ENCODE data around the gene SMIM33.

The SMIM33 gene

DNA sequence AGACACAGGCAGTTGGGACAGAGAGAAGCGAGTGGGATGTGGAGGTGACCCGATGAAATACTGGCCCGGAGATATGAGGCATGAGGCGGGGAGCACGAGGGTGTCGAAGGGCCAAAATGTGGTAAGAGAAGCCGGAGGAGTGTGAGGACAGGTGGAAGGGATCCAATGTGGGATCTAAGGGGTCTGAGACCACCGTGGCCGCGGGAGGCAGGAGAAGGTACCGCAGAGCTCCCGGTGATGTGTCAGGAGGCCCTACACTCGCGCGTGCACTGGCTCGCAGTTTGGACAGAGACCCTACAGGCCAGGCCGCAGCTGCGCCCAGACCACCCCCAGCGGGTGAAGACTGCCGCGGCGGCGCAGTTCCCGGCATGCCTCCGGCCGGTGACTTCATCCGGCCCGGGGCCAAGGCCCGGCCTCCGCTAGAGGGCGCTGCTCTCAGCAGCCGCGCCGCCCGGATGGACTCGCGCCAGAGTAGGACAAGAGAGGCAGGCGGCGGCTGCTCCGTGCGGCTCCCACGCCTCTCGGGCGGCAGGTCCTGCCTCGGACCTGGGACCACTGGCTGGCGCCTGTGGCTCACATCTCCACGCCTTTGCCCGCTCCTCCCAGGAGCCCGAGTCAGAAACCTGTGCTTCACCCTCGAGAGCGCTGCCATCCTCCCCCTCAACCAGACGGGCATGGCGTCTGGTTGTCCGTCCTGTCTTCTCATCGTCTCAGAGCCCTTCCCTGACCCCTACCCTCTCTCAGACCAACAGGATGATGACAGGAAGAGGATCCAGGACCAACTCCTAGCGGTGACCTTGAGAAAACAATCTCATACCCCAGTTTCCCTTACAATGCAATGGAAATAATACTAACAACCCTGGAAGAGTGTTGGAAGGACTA is 47.1 kb downstream of the SMIM33 start:
- ATAC-seq = peak; percentile 89
- no peak for TF ChIP-seq BACH2 (CRISPR knock-in tag; IDR thresholded peaks at IDR 0.05; ENCODE audit: borderline replicate concordance)
- TF ChIP-seq, protein P1, sequence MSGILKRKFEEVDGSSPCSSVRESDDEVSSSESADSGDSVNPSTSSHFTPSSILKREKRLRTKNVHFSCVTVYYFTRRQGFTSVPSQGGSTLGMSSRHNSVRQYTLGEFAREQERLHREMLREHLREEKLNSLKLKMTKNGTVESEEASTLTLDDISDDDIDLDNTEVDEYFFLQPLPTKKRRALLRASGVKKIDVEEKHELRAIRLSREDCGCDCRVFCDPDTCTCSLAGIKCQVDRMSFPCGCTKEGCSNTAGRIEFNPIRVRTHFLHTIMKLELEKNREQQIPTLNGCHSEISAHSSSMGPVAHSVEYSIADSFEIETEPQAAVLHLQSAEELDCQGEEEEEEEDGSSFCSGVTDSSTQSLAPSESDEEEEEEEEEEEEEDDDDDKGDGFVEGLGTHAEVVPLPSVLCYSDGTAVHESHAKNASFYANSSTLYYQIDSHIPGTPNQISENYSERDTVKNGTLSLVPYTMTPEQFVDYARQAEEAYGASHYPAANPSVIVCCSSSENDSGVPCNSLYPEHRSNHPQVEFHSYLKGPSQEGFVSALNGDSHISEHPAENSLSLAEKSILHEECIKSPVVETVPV (CRISPR knock-in tag; IDR thresholded peaks at IDR 0.05) = no peak
- TF ChIP-seq SNAI2 (CRISPR knock-in tag; IDR thresholded peaks at IDR 0.05) = peak; percentile 51; the same call in 1 of the 2 replicates
- TF ChIP-seq ESRRG (CRISPR knock-in tag; IDR thresholded peaks at IDR 0.05) = 0 out of 2 replicates have a peak, but pooled peaks have one; percentile 35
- TF ChIP-seq ZNF70 (CRISPR knock-in tag; IDR thresholded peaks at IDR 0.05) = 0 out of 2 replicates have a peak, but pooled peaks have one; percentile 15
- TF ChIP-seq, protein P2, sequence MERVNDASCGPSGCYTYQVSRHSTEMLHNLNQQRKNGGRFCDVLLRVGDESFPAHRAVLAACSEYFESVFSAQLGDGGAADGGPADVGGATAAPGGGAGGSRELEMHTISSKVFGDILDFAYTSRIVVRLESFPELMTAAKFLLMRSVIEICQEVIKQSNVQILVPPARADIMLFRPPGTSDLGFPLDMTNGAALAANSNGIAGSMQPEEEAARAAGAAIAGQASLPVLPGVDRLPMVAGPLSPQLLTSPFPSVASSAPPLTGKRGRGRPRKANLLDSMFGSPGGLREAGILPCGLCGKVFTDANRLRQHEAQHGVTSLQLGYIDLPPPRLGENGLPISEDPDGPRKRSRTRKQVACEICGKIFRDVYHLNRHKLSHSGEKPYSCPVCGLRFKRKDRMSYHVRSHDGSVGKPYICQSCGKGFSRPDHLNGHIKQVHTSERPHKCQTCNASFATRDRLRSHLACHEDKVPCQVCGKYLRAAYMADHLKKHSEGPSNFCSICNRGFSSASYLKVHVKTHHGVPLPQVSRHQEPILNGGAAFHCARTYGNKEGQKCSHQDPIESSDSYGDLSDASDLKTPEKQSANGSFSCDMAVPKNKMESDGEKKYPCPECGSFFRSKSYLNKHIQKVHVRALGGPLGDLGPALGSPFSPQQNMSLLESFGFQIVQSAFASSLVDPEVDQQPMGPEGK (CRISPR knock-in tag; IDR thresholded peaks at IDR 0.05; ENCODE audit: borderline replicate concordance) = no peak
- TF ChIP-seq, protein P3, sequence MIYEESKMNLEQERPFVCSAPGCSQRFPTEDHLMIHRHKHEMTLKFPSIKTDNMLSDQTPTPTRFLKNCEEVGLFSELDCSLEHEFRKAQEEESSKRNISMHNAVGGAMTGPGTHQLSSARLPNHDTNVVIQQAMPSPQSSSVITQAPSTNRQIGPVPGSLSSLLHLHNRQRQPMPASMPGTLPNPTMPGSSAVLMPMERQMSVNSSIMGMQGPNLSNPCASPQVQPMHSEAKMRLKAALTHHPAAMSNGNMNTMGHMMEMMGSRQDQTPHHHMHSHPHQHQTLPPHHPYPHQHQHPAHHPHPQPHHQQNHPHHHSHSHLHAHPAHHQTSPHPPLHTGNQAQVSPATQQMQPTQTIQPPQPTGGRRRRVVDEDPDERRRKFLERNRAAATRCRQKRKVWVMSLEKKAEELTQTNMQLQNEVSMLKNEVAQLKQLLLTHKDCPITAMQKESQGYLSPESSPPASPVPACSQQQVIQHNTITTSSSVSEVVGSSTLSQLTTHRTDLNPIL (CRISPR knock-in tag; IDR thresholded peaks at IDR 0.05; ENCODE audit: low read depth) = no peak
- 0 out of 2 replicates have a peak, but pooled peaks have one; percentile 42 for TF ChIP-seq CSDC2 (CRISPR knock-in tag; IDR thresholded peaks at IDR 0.05)
- TF ChIP-seq GLIS3 (CRISPR knock-in tag; IDR thresholded peaks at IDR 0.05) = no peak
- 0 out of 2 replicates have a peak, but pooled peaks have one; percentile 39 for TF ChIP-seq ZNF565 (CRISPR knock-in tag; conservative IDR thresholded peaks at IDR 0.05; ENCODE audit: low read depth)
- TF ChIP-seq OSR1 (CRISPR knock-in tag; IDR thresholded peaks at IDR 0.05) = no peak
- TF ChIP-seq, protein P4, sequence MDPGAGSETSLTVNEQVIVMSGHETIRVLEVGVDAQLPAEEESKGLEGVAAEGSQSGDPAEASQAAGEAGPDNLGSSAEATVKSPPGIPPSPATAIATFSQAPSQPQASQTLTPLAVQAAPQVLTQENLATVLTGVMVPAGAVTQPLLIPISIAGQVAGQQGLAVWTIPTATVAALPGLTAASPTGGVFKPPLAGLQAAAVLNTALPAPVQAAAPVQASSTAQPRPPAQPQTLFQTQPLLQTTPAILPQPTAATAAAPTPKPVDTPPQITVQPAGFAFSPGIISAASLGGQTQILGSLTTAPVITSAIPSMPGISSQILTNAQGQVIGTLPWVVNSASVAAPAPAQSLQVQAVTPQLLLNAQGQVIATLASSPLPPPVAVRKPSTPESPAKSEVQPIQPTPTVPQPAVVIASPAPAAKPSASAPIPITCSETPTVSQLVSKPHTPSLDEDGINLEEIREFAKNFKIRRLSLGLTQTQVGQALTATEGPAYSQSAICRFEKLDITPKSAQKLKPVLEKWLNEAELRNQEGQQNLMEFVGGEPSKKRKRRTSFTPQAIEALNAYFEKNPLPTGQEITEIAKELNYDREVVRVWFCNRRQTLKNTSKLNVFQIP (CRISPR knock-in tag; IDR thresholded peaks at IDR 0.05; ENCODE audit: borderline replicate concordance, low read depth) = no peak
- no peak for TF ChIP-seq TOX (CRISPR knock-in tag; IDR thresholded peaks at IDR 0.05; ENCODE audit: borderline replicate concordance)
- TF ChIP-seq RARB (CRISPR knock-in tag; IDR thresholded peaks at IDR 0.05) = no peak
- TF ChIP-seq, protein P5, sequence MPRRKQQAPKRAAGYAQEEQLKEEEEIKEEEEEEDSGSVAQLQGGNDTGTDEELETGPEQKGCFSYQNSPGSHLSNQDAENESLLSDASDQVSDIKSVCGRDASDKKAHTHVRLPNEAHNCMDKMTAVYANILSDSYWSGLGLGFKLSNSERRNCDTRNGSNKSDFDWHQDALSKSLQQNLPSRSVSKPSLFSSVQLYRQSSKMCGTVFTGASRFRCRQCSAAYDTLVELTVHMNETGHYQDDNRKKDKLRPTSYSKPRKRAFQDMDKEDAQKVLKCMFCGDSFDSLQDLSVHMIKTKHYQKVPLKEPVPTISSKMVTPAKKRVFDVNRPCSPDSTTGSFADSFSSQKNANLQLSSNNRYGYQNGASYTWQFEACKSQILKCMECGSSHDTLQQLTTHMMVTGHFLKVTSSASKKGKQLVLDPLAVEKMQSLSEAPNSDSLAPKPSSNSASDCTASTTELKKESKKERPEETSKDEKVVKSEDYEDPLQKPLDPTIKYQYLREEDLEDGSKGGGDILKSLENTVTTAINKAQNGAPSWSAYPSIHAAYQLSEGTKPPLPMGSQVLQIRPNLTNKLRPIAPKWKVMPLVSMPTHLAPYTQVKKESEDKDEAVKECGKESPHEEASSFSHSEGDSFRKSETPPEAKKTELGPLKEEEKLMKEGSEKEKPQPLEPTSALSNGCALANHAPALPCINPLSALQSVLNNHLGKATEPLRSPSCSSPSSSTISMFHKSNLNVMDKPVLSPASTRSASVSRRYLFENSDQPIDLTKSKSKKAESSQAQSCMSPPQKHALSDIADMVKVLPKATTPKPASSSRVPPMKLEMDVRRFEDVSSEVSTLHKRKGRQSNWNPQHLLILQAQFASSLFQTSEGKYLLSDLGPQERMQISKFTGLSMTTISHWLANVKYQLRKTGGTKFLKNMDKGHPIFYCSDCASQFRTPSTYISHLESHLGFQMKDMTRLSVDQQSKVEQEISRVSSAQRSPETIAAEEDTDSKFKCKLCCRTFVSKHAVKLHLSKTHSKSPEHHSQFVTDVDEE (CRISPR knock-in tag; IDR thresholded peaks at IDR 0.05) = 0 out of 2 replicates have a peak, but pooled peaks have one; percentile 54
- no peak for TF ChIP-seq ARNTL (CRISPR knock-in tag; IDR thresholded peaks at IDR 0.05; ENCODE audit: borderline replicate concordance, low read depth)
- no peak for TF ChIP-seq PPARA (CRISPR knock-in tag; IDR thresholded peaks at IDR 0.05; ENCODE audit: borderline replicate concordance)
- TF ChIP-seq ZFP30 (CRISPR knock-in tag; IDR thresholded peaks at IDR 0.05) = no peak; the same call in 1 of the 2 replicates
- no peak for TF ChIP-seq ZNF8 (CRISPR knock-in tag; IDR thresholded peaks at IDR 0.05)
- peak; percentile 77; the same call in 1 of the 2 replicates for TF ChIP-seq ZFP3 (CRISPR knock-in tag; IDR thresholded peaks at IDR 0.05)
- TF ChIP-seq TCF4 (CRISPR knock-in tag; IDR thresholded peaks at IDR 0.05; ENCODE audit: borderline replicate concordance) = no peak
- no peak for TF ChIP-seq ISL1 (CRISPR knock-in tag; IDR thresholded peaks at IDR 0.05)
- no peak for TF ChIP-seq ZC3H10 (CRISPR knock-in tag; IDR thresholded peaks at IDR 0.05)

Data from SK-N-SH treated with all-trans-retinoic acid at 6 μM for 48 hours (cell line).